HEK293 (cell line): Measurements from ENCODE around the gene GNG12.

Experiments used
- ATF2 ChIP-seq: fragments of 450-650 bp; formaldehyde crosslinking; IDR thresholded peaks from 2 replicates; pipeline ENCODE4 v1.5.1; 2016; ENCODE audit warnings: missing biosample characterization, missing genetic modification characterization, low read depth
- FEZF1 ChIP-seq: fragments of 450-650 bp; formaldehyde crosslinking; IDR thresholded peaks from 2 replicates; pipeline ENCODE4 v1.5.1; 2016; ENCODE audit warnings: missing biosample characterization, missing genetic modification characterization
- GLI4 ChIP-seq: fragments of 450-650 bp; formaldehyde crosslinking; IDR thresholded peaks from 2 replicates; pipeline ENCODE4 v1.5.1; 2016; ENCODE audit warnings: missing biosample characterization, missing genetic modification characterization
- GLIS1 ChIP-seq: fragments of 450-650 bp; formaldehyde crosslinking; IDR thresholded peaks from 2 replicates; pipeline ENCODE4 v1.5.1; 2016; ENCODE audit warnings: missing biosample characterization, missing genetic modification characterization
- HIC1 ChIP-seq: fragments of 450-650 bp; formaldehyde crosslinking; IDR thresholded peaks from 2 replicates; pipeline ENCODE4 v1.5.1; 2016; ENCODE audit warnings: missing biosample characterization, missing genetic modification characterization
- HOXA7 ChIP-seq: sonication (generic); formaldehyde crosslinking; IDR thresholded peaks from 2 replicates; pipeline ENCODE4 v1.8.1; 2022; ENCODE audit warnings: missing genetic modification reagents, borderline replicate concordance
- KLF1 ChIP-seq: fragments of 450-650 bp; formaldehyde crosslinking; IDR thresholded peaks from 2 replicates; pipeline ENCODE4 v1.5.1; 2016; ENCODE audit warnings: missing biosample characterization, missing genetic modification characterization
- KLF16 ChIP-seq: fragments of 450-650 bp; formaldehyde crosslinking; IDR thresholded peaks from 2 replicates; pipeline ENCODE4 v1.5.1; 2017; ENCODE audit warnings: missing biosample characterization, missing genetic modification characterization
- KLF9 ChIP-seq: fragments of 450-650 bp; formaldehyde crosslinking; IDR thresholded peaks from 2 replicates; pipeline ENCODE4 v1.5.1; 2016; ENCODE audit warnings: missing biosample characterization, missing genetic modification characterization, low read depth
- PRDM10 ChIP-seq: fragments of 450-650 bp; formaldehyde crosslinking; IDR thresholded peaks from 2 replicates; pipeline ENCODE4 v1.5.1; 2016; ENCODE audit warnings: missing biosample characterization, missing genetic modification characterization
- SP2 ChIP-seq: fragments of 450-650 bp; formaldehyde crosslinking; IDR thresholded peaks from 2 replicates; pipeline ENCODE4 v1.5.1; 2016; ENCODE audit warnings: missing biosample characterization, missing genetic modification characterization
- SP3 ChIP-seq: fragments of 450-650 bp; formaldehyde crosslinking; IDR thresholded peaks from 2 replicates; pipeline ENCODE4 v1.5.1; 2016; ENCODE audit warnings: missing biosample characterization, missing genetic modification characterization
- ZBTB20 ChIP-seq: fragments of 450-650 bp; formaldehyde crosslinking; IDR thresholded peaks from 2 replicates; pipeline ENCODE4 v1.5.1; 2016; ENCODE audit warnings: missing biosample characterization, missing genetic modification characterization
- ZBTB48 ChIP-seq: fragments of 450-650 bp; formaldehyde crosslinking; IDR thresholded peaks from 2 replicates; pipeline ENCODE4 v1.5.1; 2016; ENCODE audit warnings: missing biosample characterization, missing genetic modification characterization
- ZFHX2 ChIP-seq: fragments of 450-650 bp; formaldehyde crosslinking; conservative IDR thresholded peaks from 2 replicates; pipeline ENCODE4 v1.5.1; 2016; ENCODE audit warnings: missing biosample characterization, missing genetic modification characterization
- ZNF114 ChIP-seq: fragments of 450-650 bp; formaldehyde crosslinking; IDR thresholded peaks from 2 replicates; pipeline ENCODE4 v1.5.0; 2017; ENCODE audit warnings: missing biosample characterization, missing genetic modification characterization
- ZNF121 ChIP-seq: fragments of 450-650 bp; formaldehyde crosslinking; IDR thresholded peaks from 2 replicates; pipeline ENCODE4 v1.5.1; 2016; ENCODE audit warnings: missing biosample characterization, missing genetic modification characterization
- ZNF133 ChIP-seq: fragments of 450-650 bp; formaldehyde crosslinking; IDR thresholded peaks from 2 replicates; pipeline ENCODE4 v1.5.1; 2016; ENCODE audit warnings: missing biosample characterization, missing genetic modification characterization
- ZNF37A ChIP-seq: fragments of 450-650 bp; IDR thresholded peaks from 2 replicates; pipeline ENCODE4 v1.5.1; 2018; ENCODE audit warnings: missing biosample characterization, missing genetic modification characterization
- ZNF510 ChIP-seq: fragments of 450-650 bp; formaldehyde crosslinking; IDR thresholded peaks from 2 replicates; pipeline ENCODE4 v1.5.1; 2018; ENCODE audit warnings: mild to moderate bottlenecking, missing genetic modification characterization, missing biosample characterization; ENCODE audit not compliant: insufficient replicate concordance
- ZNF629 ChIP-seq: fragments of 450-650 bp; formaldehyde crosslinking; IDR thresholded peaks from 2 replicates; pipeline ENCODE4 v1.5.1; 2017; ENCODE audit warnings: missing biosample characterization, missing genetic modification characterization
- ZNF660 ChIP-seq: fragments of 450-650 bp; IDR thresholded peaks from 2 replicates; pipeline ENCODE4 v1.5.1; 2018; ENCODE audit warnings: missing biosample characterization, mild to moderate bottlenecking, missing genetic modification characterization
- ZNF701 ChIP-seq: fragments of 450-650 bp; formaldehyde crosslinking; IDR thresholded peaks from 2 replicates; pipeline ENCODE4 v1.5.1; 2016; ENCODE audit warnings: missing biosample characterization, missing genetic modification characterization
- ZNF785 ChIP-seq: fragments of 450-650 bp; formaldehyde crosslinking; IDR thresholded peaks from 2 replicates; pipeline ENCODE4 v1.5.1; 2016; ENCODE audit warnings: missing biosample characterization, missing genetic modification characterization
- ZNF843 ChIP-seq: fragments of 450-650 bp; formaldehyde crosslinking; IDR thresholded peaks from 2 replicates; pipeline ENCODE4 v1.5.1; 2016; ENCODE audit warnings: missing biosample characterization, missing genetic modification characterization
- ZXDB ChIP-seq: fragments of 450-650 bp; formaldehyde crosslinking; IDR thresholded peaks from 2 replicates; pipeline ENCODE4 v1.5.1; 2016; ENCODE audit warnings: missing biosample characterization, missing genetic modification characterization
- TF ChIP-seq, protein P1 (sequence below): fragments of 450-650 bp; formaldehyde crosslinking; IDR thresholded peaks from 2 replicates; pipeline ENCODE4 v1.5.1; 2017; ENCODE audit warnings: missing biosample characterization, missing genetic modification characterization
- TF ChIP-seq, protein P2 (sequence below): fragments of 450-650 bp; formaldehyde crosslinking; IDR thresholded peaks from 2 replicates; pipeline ENCODE4 v1.5.1; 2016; ENCODE audit warnings: missing biosample characterization, missing genetic modification characterization
- TF ChIP-seq, protein P3 (sequence below): fragments of 450-650 bp; formaldehyde crosslinking; IDR thresholded peaks from 2 replicates; pipeline ENCODE4 v1.5.1; 2016; ENCODE audit warnings: missing biosample characterization, missing genetic modification characterization

GNG12 gene

GRCh38 chr1:67833602-67833940 lies 304 bp upstream of the GNG12 start (continued):
- TF ChIP-seq HIC1 (tag by site-specific recombination), result 0 out of 2 replicates have a peak, but pooled peaks have one; percentile 14
- TF ChIP-seq ZNF843 (tag by site-specific recombination), result peak; percentile 45; the same call in 1 of the 2 replicates
- TF ChIP-seq ZBTB20 (tag by site-specific recombination), result peak; percentile 88
- no peak for TF ChIP-seq ZNF133 (tag by site-specific recombination)
- peak; percentile 33; the same call in 1 of the 2 replicates for TF ChIP-seq KLF9 (tag by site-specific recombination)
- TF ChIP-seq ZNF785 (tag by site-specific recombination), result no peak
- peak; percentile 82 for TF ChIP-seq ZFHX2 (tag by site-specific recombination)
- 0 out of 2 replicates have a peak, but pooled peaks have one; percentile 10 for TF ChIP-seq ZNF629 (tag by site-specific recombination)
- TF ChIP-seq ZBTB48 (tag by site-specific recombination), result peak; percentile 64
- no peak for TF ChIP-seq ZNF510
- TF ChIP-seq ZNF121 (tag by site-specific recombination), result no peak; the same call in none of the 2 replicates
- no peak for TF ChIP-seq ZNF37A
- no peak for TF ChIP-seq ZNF701 (tag by site-specific recombination)
- TF ChIP-seq, protein P1, sequence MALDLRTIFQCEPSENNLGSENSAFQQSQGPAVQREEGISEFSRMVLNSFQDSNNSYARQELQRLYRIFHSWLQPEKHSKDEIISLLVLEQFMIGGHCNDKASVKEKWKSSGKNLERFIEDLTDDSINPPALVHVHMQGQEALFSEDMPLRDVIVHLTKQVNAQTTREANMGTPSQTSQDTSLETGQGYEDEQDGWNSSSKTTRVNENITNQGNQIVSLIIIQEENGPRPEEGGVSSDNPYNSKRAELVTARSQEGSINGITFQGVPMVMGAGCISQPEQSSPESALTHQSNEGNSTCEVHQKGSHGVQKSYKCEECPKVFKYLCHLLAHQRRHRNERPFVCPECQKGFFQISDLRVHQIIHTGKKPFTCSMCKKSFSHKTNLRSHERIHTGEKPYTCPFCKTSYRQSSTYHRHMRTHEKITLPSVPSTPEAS (tag by site-specific recombination), result no peak
- TF ChIP-seq FEZF1 (tag by site-specific recombination), result 0 out of 2 replicates have a peak, but pooled peaks have one; percentile 31
- no peak for TF ChIP-seq HOXA7
- peak; percentile 42 for TF ChIP-seq GLIS1 (tag by site-specific recombination)
- TF ChIP-seq KLF16 (tag by site-specific recombination), result peak; percentile 75
- peak; percentile 91 for TF ChIP-seq ZXDB
- TF ChIP-seq ATF2 (tag by site-specific recombination), result no peak
- TF ChIP-seq, protein P2, sequence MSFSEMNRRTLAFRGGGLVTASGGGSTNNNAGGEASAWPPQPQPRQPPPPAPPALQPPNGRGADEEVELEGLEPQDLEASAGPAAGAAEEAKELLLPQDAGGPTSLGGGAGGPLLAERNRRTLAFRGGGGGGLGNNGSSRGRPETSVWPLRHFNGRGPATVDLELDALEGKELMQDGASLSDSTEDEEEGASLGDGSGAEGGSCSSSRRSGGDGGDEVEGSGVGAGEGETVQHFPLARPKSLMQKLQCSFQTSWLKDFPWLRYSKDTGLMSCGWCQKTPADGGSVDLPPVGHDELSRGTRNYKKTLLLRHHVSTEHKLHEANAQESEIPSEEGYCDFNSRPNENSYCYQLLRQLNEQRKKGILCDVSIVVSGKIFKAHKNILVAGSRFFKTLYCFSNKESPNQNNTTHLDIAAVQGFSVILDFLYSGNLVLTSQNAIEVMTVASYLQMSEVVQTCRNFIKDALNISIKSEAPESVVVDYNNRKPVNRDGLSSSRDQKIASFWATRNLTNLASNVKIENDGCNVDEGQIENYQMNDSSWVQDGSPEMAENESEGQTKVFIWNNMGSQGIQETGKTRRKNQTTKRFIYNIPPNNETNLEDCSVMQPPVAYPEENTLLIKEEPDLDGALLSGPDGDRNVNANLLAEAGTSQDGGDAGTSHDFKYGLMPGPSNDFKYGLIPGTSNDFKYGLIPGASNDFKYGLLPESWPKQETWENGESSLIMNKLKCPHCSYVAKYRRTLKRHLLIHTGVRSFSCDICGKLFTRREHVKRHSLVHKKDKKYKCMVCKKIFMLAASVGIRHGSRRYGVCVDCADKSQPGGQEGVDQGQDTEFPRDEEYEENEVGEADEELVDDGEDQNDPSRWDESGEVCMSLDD (tag by site-specific recombination), result 0 out of 2 replicates have a peak, but pooled peaks have one; percentile 35
- no peak; the same call in 1 of the 2 replicates for TF ChIP-seq ZNF660 (tag by site-specific recombination)
- TF ChIP-seq PRDM10, result peak; percentile 90
- no peak for TF ChIP-seq GLI4 (tag by site-specific recombination)
- TF ChIP-seq SP2, result peak; percentile 49
- no peak for TF ChIP-seq ZNF114 (tag by site-specific recombination)
- TF ChIP-seq KLF1 (tag by site-specific recombination), result 0 out of 2 replicates have a peak, but pooled peaks have one; percentile 19
- TF ChIP-seq, protein P3, sequence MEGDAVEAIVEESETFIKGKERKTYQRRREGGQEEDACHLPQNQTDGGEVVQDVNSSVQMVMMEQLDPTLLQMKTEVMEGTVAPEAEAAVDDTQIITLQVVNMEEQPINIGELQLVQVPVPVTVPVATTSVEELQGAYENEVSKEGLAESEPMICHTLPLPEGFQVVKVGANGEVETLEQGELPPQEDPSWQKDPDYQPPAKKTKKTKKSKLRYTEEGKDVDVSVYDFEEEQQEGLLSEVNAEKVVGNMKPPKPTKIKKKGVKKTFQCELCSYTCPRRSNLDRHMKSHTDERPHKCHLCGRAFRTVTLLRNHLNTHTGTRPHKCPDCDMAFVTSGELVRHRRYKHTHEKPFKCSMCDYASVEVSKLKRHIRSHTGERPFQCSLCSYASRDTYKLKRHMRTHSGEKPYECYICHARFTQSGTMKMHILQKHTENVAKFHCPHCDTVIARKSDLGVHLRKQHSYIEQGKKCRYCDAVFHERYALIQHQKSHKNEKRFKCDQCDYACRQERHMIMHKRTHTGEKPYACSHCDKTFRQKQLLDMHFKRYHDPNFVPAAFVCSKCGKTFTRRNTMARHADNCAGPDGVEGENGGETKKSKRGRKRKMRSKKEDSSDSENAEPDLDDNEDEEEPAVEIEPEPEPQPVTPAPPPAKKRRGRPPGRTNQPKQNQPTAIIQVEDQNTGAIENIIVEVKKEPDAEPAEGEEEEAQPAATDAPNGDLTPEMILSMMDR, result no peak; the same call in 1 of the 2 replicates
- TF ChIP-seq SP3 (tag by site-specific recombination), result peak; percentile 13; the same call in 1 of the 2 replicates
